ENCODE measurements around the gene MXRA7. TPM values are rescaled to one million over a fixed set of nuclear protein-coding genes. Genes with fewer than 3 reads are reported as not detected.

The MXRA7 gene, protein sequence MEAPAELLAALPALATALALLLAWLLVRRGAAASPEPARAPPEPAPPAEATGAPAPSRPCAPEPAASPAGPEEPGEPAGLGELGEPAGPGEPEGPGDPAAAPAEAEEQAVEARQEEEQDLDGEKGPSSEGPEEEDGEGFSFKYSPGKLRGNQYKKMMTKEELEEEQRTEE
- 58.7 to 67.8 TPM (median 65.0 TPM) in 5 replicates for total RNA-seq (2022; extraction: Qiagen RNA extraction)

DNA sequence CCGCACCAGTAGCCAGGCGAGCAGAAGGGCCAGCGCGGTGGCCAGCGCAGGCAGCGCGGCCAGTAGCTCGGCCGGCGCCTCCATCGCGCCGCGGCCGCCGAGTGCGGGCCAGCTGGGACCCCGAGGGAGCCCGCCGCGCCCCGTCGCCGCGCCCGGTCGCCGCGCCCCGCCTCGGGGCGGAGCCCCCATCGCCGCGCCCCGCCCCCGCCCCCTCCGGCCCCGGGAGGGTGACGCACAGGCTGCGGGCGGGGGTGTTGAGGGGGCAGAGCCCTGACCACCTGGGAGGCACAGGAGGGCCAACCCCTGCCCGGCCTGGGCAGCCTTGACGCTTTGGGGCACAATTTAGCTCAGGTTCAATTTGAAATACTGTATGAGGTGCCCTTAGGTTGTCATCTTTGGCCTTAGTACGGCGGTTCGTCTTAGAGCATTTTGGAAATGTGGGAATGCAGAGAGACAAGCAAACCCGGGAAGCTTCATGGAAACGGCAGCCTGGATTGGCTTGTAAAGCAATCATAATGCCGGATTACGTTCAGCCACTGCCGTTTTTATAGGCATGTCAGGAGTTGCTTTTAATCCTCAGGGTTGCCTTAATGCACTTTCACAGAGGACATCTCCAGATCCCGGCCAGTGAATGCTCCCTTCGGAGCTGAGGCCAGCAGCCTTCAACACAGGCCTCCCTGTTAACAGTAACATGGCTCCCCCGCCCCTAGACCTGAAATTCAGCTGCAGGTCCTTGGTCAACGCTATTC, at the start of gene MXRA7:
Gene MXRA7 (minus strand): TSS at position 103 of the 749 bp plus-strand sequence. CDS start 19 bp downstream, at position 84.

DNA sequence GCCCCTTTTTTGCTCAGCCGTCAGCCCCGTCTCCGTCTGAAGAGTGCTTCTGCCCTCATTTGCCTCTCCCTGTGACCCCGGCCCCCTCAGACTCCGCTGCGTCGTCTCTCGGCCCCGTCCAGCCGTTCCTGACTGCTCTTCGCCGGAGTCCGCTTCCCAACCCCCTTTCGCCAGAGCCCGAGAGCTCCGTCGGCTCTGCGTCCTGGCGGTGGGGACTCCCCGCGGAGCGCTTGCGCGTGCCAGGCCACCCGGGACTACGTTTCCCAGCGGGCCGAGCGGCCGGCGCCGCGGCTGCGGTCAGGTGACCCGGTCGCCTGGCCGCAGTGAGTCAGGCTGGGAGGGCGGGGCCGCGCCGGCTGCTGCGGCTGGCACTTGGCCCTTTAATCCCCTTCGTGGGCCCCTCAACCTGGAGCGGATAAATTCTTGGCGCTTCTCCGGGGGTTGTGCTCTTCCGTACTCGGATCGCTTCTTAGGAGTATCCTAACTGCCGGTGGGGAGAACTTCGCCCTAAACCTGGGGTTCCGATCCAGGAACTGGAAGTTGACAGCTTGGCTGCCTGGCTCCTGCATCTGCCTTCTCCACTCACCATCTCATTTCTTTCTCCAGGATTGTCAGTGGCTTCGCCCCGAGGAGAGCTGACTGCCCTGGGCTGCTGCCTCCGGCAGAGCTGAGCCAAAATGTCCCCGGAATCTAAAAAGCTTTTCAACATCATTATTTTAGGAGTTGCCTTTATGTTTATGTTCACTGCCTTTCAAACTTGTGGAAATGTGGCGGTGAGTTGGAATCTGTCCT, 27.1 kb upstream of the MXRA7 start, which contains the start of gene MFSD11:
Gene MFSD11 (plus strand): TSS at position 444 of the 792 bp plus-strand sequence. CDS start 234 bp downstream, at position 678.

DNA sequence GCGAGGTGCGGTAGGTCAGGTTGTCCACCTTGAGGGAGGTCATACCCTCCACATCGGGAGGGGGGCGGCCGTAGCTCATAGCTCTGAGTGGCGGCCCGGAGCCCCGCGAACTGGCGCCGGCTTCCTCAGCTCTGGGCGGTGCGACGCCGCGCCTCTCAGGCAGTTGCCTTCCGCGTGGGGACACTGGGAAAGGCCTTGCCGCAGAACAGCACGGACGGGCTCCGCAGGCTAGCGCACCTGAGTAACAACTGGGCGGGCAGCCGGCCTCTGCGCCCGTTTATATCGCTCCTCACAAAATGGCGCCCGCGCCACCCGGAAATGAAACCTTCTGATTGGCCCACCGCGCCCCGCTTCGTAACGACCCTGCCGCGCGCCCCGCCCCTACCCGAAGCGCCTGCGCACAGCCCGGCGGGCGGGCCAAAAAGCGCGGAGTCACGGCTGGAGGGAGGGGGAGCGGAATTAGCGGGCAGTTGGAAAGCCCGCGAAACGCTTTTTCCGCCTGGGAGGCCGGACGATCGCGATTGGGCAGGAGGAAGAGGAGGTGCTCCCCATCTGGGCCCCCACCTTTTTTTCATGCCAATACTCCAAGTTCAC, 26.4 kb upstream of the MXRA7 start, which contains the start of gene SRSF2:
Gene SRSF2 (minus strand): TSS at position 250 of the 594 bp plus-strand sequence. CDS start 171 bp downstream, at position 79.

DNA sequence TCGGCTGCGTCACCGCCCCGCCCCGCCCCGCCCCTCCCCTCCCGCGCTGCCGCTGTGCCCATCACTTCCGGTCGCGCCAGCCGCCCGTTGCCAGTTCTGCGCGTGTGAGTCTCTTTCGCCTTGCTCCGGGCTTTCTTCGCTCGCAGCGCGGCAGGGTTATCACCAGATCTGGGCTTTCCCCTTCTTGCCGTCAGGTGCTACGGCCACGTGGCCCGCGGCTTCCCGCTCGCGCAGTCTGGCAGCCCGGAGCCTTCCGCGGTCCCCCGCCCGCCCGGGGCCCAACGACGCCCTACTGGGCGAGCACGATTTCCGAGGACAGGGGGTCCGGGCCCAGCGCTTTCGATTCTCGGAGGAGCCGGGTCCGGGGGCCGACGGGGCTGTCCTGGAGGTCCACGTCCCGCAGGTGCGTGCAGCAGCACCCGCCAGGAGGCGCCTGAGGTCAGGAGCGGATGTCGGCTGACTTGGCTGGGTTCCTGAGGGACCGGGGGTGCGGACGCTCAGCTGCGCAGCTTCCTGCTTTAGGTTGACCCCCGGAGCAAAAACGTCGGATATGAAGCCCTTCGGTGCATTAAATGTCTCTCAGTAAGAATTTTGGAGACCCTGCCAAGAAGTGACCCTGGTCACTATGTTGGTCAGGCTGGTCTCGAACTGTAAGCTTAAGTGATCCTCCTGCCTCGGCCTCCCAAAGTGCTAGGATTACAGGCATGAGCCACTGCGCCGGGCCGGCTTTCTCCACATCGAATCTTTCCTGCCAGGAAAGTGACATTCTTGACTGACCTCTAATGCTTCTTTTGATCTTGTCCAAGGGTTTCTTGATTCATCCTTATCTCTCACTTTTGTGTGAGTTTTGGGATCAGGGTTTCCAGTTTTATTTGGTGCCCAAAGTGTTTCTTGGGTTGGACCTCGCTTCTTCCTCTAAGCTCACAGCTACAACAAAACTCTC, 16.3 kb upstream of the MXRA7 start, which contains the start of gene METTL23:
Gene METTL23 (plus strand): TSS at position 64 of the 943 bp plus-strand sequence. CDS start 2,872 bp downstream, outside the sequence.

DNA sequence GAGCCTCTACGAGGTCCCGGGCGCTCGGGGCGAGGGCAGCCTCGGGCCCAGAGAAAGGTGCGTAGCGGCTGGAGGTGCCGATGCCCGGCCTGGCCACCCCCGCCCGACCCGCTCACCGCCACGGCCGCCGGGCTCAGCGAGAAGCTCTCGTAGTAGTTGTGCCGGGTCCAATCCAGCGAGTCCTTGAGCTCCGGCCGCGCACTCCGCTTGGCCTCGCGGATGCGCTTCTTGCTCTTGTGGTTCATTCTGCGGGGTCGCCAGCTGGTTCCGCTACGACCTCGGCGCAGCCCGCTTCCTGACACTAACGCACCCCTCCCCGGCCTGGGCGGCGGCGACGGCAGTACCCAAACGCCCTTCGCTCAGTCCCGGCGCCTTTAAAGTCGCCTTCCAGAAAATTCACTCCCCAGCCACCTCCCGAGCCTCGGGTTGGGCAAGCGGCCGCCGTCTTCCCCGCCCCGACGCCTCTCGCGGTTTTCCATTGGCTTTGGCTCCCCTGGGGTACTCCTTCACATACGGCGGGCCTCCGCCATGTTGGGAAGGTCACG, 15.5 kb upstream of the MXRA7 start, which contains the start of gene JMJD6:
Gene JMJD6 (minus strand): TSS at position 376 of the 545 bp plus-strand sequence. CDS start 131 bp downstream, at position 245.

DNA sequence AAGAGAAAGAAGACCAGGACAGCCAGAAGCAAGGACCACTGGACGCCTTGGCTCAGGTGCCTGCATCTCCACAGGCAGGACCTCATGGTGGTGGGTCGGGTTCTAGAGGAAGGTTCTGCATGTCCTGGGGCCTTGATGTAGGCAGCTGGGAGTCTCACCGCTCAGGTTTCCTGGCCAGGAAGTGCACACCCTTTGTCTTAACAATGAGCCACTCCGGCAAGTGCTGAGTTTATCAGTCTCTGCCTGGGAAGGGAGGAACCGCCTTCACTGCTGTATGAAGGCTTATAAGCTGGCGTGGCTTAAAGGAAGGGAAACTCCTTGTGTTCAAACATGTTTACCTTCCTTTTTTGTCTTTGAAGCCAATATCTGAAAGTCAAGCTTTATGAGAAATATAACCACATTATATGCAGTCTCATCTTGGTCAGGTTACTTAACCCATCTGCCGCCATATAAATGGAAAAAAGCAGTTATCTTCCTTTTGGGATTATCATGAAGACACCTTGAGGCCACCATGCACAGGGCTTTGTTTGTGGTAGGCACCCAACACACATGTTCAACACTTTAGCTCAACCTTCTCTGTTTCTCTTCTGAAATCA, 67.1 kb downstream of the MXRA7 start, which contains the start of gene ST6GALNAC1:
Gene ST6GALNAC1 (minus strand): TSS at position 205 of the 596 bp plus-strand sequence. CDS start 119 bp downstream, at position 86.

Other genes with a start within 250 kb of the MXRA7 start
- gene AANAT, start 243.4 kb downstream of the MXRA7 start, total RNA-seq (2022; extraction: Qiagen RNA extraction) = 0.15 to 0.33 TPM (median 0.22 TPM) in 5 replicates
- gene RHBDF2, start 209.5 kb downstream of the MXRA7 start, total RNA-seq (2022; extraction: Qiagen RNA extraction) = 55.1 to 74.7 TPM (median 68.7 TPM) in 5 replicates
- gene CYGB, start 173.3 kb downstream of the MXRA7 start, total RNA-seq (2022; extraction: Qiagen RNA extraction) = 0.91 to 1.8 TPM (median 1.1 TPM) in 5 replicates
- 0.22 TPM in 1 of 5 replicates, not detected in the others for gene PRCD, start 170.9 kb downstream of the MXRA7 start, total RNA-seq (2022; extraction: Qiagen RNA extraction)
- gene ST6GALNAC2, start 125.1 kb downstream of the MXRA7 start, total RNA-seq (2022; extraction: Qiagen RNA extraction) = 0.31 to 0.87 TPM (median 0.51 TPM) in 5 replicates
- 0.14 to 0.41 TPM (median 0.16 TPM) in 5 replicates for gene ST6GALNAC1, start 67.2 kb downstream of the MXRA7 start, total RNA-seq (2022; extraction: Qiagen RNA extraction)
- gene JMJD6, start 15.6 kb upstream of the MXRA7 start, total RNA-seq (2022; extraction: Qiagen RNA extraction) = 76.7 to 84.3 TPM (median 78.3 TPM) in 5 replicates
- 60.8 to 65.2 TPM (median 61.7 TPM) in 5 replicates for gene METTL23, start 15.9 kb upstream of the MXRA7 start, total RNA-seq (2022; extraction: Qiagen RNA extraction)
- 373 to 475 TPM (median 454 TPM) in 5 replicates for gene SRSF2, start 26.4 kb upstream of the MXRA7 start, total RNA-seq (2022; extraction: Qiagen RNA extraction)
- gene MFSD11, start 27.2 kb upstream of the MXRA7 start, total RNA-seq (2022; extraction: Qiagen RNA extraction) = 19.6 to 24.0 TPM (median 21.0 TPM) in 5 replicates
- gene MGAT5B, start 157.4 kb upstream of the MXRA7 start, total RNA-seq (2022; extraction: Qiagen RNA extraction) = 15.4 to 24.9 TPM (median 24.8 TPM) in 5 replicates

Measured in A549 treated with CORT108297 at 1 μM for 4 hours (cell line).